AML-193 (cell line): ENCODE data around the gene TTC39C.
A peak's percentile ranks its signal among the peaks of the same experiment; 100 is the strongest.

Source experiments
- DNase-seq, 2 experiments: peaks; one replicate each; lab custom pipeline; 2025; lab: John Stamatoyannopoulos, UW

The TTC39C gene

GRCh38 chr18:24089076-24089475 is 74.5 kb downstream of the TTC39C start:
- no peak for DNase-seq

- DNase-seq: no peak
Observed at GRCh38 chr18:24089515-24090337, 75.2 kb downstream of the TTC39C start.

- no peak for DNase-seq
Observed at GRCh38 chr18:24090876-24091275, 76.3 kb downstream of the TTC39C start.

GRCh38 chr18:24094561-24094960 is 80.0 kb downstream of the TTC39C start:
- no peak for DNase-seq

GRCh38 chr18:24095976-24096375 is 81.4 kb downstream of the TTC39C start:
- DNase-seq: no peak

- DNase-seq: no peak
Observed at GRCh38 chr18:24103320-24104021, 88.9 kb downstream of the TTC39C start.

DNA sequence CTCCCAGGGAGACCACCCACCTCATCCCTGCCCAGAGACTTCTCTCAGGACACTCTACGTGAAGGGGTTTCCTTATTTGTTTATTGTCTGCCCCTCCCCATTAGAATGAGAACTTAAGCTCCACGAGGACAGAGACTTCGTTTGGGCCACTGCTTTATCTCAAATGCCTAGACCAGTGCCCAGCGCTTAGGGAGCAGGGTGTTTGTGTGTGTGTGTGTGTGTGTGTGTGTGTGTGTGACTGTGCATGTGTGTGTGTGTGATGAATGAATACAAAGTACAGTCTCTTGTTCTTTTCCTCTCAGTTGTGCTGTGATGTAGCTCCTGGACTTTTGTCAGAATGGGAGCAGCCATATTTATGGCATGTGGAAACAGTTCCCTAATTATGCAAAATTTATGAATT is 89.9 kb downstream of the TTC39C start:
- no peak for DNase-seq

DNA sequence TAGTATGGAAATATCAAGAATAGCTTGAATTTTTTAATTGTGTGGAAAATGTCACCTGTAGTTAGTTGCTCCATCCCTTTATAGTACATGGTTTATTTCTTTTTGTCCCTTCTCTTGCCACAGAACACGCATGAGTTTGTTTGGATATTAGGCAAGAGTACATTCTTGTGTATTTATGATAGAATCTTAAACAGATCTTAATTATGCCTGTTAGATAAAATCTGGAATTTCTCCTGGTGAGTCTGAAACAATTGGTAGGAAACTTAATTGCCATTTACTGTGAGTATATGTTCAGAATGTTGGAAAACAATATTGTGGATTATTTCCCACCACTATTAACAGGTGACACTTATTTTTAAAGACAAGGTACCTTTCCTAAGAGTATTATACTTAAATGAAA is 94.1 kb downstream of the TTC39C start:
- no peak for DNase-seq

- no peak for DNase-seq
Observed at GRCh38 chr18:24111936-24112335, 97.4 kb downstream of the TTC39C start.

- no peak for DNase-seq
Observed at GRCh38 chr18:24112464-24112863, 97.9 kb downstream of the TTC39C start.

DNA sequence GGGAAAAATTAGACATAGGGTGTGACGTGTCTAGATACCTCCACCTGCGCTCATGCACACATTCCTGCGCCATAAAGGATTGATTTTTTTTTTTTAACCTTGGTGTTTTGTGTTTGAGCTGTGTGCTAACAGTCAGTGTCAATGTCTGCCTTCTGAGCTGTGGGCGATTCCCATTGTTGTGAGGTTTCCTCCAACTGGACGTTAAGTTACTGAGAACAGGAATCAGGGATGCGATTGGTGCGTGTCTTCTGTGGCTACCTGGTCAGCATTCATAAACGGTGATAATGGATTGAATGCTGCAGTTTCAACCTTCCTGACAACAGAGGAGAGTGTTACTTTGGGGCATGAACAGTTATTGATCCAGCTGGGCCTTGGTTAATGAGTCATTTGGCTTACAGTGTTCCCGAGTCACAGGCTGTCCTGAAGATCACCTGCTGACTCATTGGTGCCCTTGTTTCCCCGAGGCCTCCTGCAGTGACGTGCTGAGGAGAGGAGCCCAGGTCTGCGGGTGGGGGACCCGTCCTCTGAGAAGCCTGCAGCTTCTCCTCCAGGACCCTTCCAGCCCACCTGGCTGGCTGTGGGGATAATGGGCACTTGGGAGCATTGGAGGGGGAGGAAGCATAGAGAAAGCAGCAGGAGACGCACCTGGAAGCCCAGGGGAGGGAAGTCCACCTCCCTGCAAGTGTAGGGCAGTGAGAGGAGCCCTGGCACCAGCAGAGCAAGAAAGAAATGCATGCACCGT is 98.5 kb downstream of the TTC39C start:
- DNase-seq: no peak

DNA sequence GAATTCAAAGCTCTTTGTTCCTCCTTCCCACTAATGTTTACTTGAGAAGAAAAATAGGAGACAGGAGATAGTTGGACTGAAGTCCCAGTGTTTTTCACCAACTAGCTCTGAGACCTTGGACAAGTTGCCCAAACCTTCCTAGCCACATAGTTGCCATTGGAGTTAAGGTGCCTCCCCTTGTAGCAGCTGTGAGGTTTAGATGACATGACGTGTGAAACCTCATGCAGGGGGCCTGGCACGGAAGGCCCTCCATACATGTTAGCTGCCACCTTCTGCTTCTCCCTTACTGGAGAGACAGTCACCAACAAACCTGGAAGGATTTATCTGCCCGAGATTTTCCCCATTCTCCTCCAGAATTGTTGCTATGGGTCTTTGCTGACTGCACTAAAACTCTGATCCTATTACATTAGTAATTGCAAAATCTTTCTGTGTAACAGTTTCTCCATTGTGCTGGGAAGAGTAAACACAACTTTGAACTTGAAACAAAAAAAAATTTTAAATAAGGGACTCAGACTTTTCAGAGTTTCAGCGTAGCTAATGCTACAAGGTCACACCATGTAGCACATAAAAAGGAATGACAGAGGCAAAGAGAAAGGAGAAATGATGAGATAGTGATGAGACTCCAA is 100.5 kb downstream of the TTC39C start:
- no peak for DNase-seq

- DNase-seq: peak; percentile 41 to 43
Observed at GRCh38 chr18:24115628-24116027, 101.1 kb downstream of the TTC39C start.

- DNase-seq: peak; percentile 69 to 71
Observed at GRCh38 chr18:24118750-24119577, 104.4 kb downstream of the TTC39C start.

- no peak for DNase-seq
Observed at GRCh38 chr18:24120676-24121075, 106.1 kb downstream of the TTC39C start.

DNA sequence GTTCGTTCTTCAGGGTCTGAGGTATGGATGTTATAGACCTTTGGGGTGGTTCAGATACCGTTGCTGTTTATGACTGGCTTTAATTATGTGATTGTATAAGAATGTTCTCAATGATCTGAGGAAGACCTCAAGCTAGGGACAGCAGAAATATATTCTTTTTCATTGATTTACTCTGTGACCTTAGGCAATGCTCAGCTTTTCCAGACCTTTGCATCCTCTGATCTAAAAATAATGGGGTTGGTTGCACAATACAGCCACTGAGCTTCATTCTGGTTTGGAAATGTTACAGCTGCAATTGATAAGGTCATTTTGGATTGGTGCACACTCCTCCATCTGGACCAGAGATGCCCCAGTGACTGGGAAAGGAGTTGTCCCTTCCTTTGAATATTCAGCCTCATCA is 107.1 kb downstream of the TTC39C start:
- DNase-seq: no peak

GRCh38 chr18:24126155-24126961 is 111.8 kb downstream of the TTC39C start:
- DNase-seq: no peak

GRCh38 chr18:24127735-24128134 is 113.2 kb downstream of the TTC39C start:
- DNase-seq: no peak

GRCh38 chr18:24128700-24129099 is 114.1 kb downstream of the TTC39C start:
- DNase-seq: no peak

GRCh38 chr18:24130494-24130893 is 115.9 kb downstream of the TTC39C start:
- no peak for DNase-seq

- DNase-seq: no peak
Observed at GRCh38 chr18:24136967-24137373, 122.4 kb downstream of the TTC39C start.
